SK-N-SH treated with all-trans-retinoic acid at 6 μM for 48 hours (cell line): ENCODE results near the gene HTR2B.

ENCODE experiments used
- ATAC-seq: fragments of 200-7000 bp; cut with Tn5 transposase; 3 replicates; pipeline ENCODE4 v1.9.1; 2020; ENCODE audit warnings: mild to moderate bottlenecking, moderate library complexity
- ARNTL ChIP-seq: fragments of 450-650 bp; formaldehyde crosslinking; IDR thresholded peaks from 2 replicates; pipeline ENCODE4 v1.5.0; 2020; ENCODE audit warnings: low read depth, mild to moderate bottlenecking, moderate library complexity, borderline replicate concordance
- BACH2 ChIP-seq: fragments of 250-450 bp; sonication (Bioruptor Pico); IDR thresholded peaks from 2 replicates; pipeline ENCODE4 v1.9.0; 2021; ENCODE audit warnings: mild to moderate bottlenecking, borderline replicate concordance
- CSDC2 ChIP-seq: fragments of 250-450 bp; sonication (Bioruptor Pico); IDR thresholded peaks from 2 replicates; pipeline ENCODE4 v1.5.0; 2020; ENCODE audit warnings: mild to moderate bottlenecking, moderate library complexity
- ESRRG ChIP-seq: fragments of 250-450 bp; sonication (Bioruptor Pico); IDR thresholded peaks from 2 replicates; pipeline ENCODE4 v1.6.1; 2021; ENCODE audit warnings: mild to moderate bottlenecking
- GLIS3 ChIP-seq: fragments of 250-450 bp; sonication (Bioruptor Pico); IDR thresholded peaks from 2 replicates; pipeline ENCODE4 v1.5.0; 2020; ENCODE audit warnings: mild to moderate bottlenecking, moderate library complexity
- OSR1 ChIP-seq: fragments of 250-450 bp; sonication (Bioruptor Pico); IDR thresholded peaks from 2 replicates; pipeline ENCODE4 v1.8.0; 2022; ENCODE audit warnings: moderate library complexity, mild to moderate bottlenecking, inconsistent platforms
- PPARA ChIP-seq: fragments of 250-450 bp; sonication (Bioruptor Pico); IDR thresholded peaks from 2 replicates; pipeline ENCODE4 v1.5.0; 2020; ENCODE audit warnings: mild to moderate bottlenecking, borderline replicate concordance
- RARB ChIP-seq: fragments of 250-450 bp; sonication (Bioruptor Pico); IDR thresholded peaks from 2 replicates; pipeline ENCODE4 v1.8.0; 2021; ENCODE audit warnings: mild to moderate bottlenecking, moderate library complexity
- SNAI2 ChIP-seq: fragments of 250-450 bp; sonication (Bioruptor Pico); IDR thresholded peaks from 2 replicates; pipeline ENCODE4 v1.5.0; 2020; ENCODE audit warnings: mild to moderate bottlenecking, moderate library complexity
- TCF4 ChIP-seq: fragments of 250-450 bp; sonication (Bioruptor Pico); IDR thresholded peaks from 2 replicates; pipeline ENCODE4 v1.8.0; 2021; ENCODE audit warnings: mild to moderate bottlenecking, moderate library complexity, borderline replicate concordance
- TOX ChIP-seq: fragments of 250-450 bp; sonication (Bioruptor Pico); IDR thresholded peaks from 2 replicates; pipeline ENCODE4 v1.8.0; 2021; ENCODE audit warnings: mild to moderate bottlenecking, moderate library complexity, borderline replicate concordance
- ZC3H10 ChIP-seq: fragments of 250-450 bp; sonication (Bioruptor Pico); IDR thresholded peaks from 2 replicates; pipeline ENCODE4 v1.5.1; 2021; ENCODE audit warnings: mild to moderate bottlenecking, moderate library complexity
- ZFP30 ChIP-seq: fragments of 450-650 bp; formaldehyde crosslinking; IDR thresholded peaks from 2 replicates; pipeline ENCODE4 v1.5.0; 2022; ENCODE audit warnings: mild to moderate bottlenecking, moderate library complexity
- ZNF70 ChIP-seq: fragments of 450-650 bp; formaldehyde crosslinking; IDR thresholded peaks from 2 replicates; pipeline ENCODE4 v1.5.0; 2020; ENCODE audit warnings: mild to moderate bottlenecking, moderate library complexity
- ZNF8 ChIP-seq: fragments of 450-650 bp; formaldehyde crosslinking; IDR thresholded peaks from 2 replicates; pipeline ENCODE4 v1.5.0; 2020; ENCODE audit warnings: mild to moderate bottlenecking, moderate library complexity
- TF ChIP-seq, protein P1 (sequence below): fragments of 250-450 bp; sonication (Bioruptor Pico); IDR thresholded peaks from 2 replicates; pipeline ENCODE4 v1.5.1; 2020; ENCODE audit warnings: low read depth, mild to moderate bottlenecking, moderate library complexity
- TF ChIP-seq, protein P2 (sequence below): fragments of 250-450 bp; sonication (Bioruptor Pico); IDR thresholded peaks from 2 replicates; pipeline ENCODE4 v1.8.0; 2020; ENCODE audit warnings: mild to moderate bottlenecking, moderate library complexity, borderline replicate concordance
- TF ChIP-seq, protein P3 (sequence below): fragments of 250-450 bp; sonication (Bioruptor Pico); IDR thresholded peaks from 2 replicates; pipeline ENCODE4 v1.5.1; 2021; ENCODE audit warnings: mild to moderate bottlenecking, moderate library complexity
- TF ChIP-seq, protein P4 (sequence below): fragments of 250-450 bp; sonication (Bioruptor Pico); IDR thresholded peaks from 2 replicates; pipeline ENCODE4 v1.8.0; 2021; ENCODE audit warnings: low read depth, mild to moderate bottlenecking, moderate library complexity, borderline replicate concordance
- TF ChIP-seq, protein P5 (sequence below): fragments of 250-450 bp; sonication (Bioruptor Pico); IDR thresholded peaks from 2 replicates; pipeline ENCODE4 v1.5.0; 2020; ENCODE audit warnings: mild to moderate bottlenecking, moderate library complexity

Gene HTR2B

GRCh38 chr2:231138699-231139098 lies 13.9 kb upstream of the HTR2B start:
- TF ChIP-seq ARNTL (CRISPR knock-in tag) (no peak), ZC3H10 (CRISPR knock-in tag) (no peak), OSR1 (CRISPR knock-in tag) (no peak)
- TF ChIP-seq, protein P1, sequence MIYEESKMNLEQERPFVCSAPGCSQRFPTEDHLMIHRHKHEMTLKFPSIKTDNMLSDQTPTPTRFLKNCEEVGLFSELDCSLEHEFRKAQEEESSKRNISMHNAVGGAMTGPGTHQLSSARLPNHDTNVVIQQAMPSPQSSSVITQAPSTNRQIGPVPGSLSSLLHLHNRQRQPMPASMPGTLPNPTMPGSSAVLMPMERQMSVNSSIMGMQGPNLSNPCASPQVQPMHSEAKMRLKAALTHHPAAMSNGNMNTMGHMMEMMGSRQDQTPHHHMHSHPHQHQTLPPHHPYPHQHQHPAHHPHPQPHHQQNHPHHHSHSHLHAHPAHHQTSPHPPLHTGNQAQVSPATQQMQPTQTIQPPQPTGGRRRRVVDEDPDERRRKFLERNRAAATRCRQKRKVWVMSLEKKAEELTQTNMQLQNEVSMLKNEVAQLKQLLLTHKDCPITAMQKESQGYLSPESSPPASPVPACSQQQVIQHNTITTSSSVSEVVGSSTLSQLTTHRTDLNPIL = no peak
- ATAC-seq = no peak

DNA sequence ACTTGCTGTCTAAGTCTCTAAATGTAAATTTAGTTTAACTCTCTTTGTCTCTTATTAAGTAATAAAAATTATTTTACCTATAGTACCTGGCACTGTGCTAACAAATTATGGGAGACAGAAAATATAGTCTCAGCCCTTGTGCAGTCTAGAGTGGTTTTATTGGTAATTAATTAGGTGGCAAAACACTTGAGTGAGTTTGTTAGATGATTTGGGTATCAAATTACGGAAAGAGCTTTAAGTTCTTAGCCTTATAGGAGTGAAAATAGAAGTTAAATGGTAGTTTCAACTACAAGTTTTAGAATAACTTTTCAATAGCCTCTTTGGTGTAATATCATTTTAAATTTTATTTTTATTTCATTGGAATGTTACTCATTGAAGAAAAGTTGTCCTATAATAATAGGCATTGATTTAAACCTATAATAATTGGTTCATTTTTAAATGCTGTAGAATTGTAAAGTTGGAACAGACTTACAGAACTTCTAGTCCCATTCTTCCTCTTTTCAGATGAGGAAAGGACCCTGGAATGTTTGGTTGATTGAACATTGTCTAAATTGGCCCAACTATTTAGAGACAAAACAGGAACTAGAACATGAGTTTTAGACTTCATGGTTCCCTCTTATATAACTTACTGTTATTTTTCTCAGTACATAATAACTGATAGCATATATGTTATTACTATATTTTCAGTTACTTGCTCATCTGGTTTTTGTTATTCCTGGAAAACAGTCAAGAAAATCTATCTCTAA lies 10.2 kb upstream of the HTR2B start:
- ATAC-seq = no peak
- TF ChIP-seq SNAI2 (CRISPR knock-in tag) (no peak), TCF4 (CRISPR knock-in tag) (no peak), GLIS3 (CRISPR knock-in tag) (no peak), ZFP30 (CRISPR knock-in tag) (no peak)

GRCh38 chr2:231133365-231134099 lies 8.7 kb upstream of the HTR2B start:
- TF ChIP-seq ZNF8 (CRISPR knock-in tag) (no peak), ZNF70 (CRISPR knock-in tag) (no peak), ZFP30 (CRISPR knock-in tag) (no peak), GLIS3 (CRISPR knock-in tag) (no peak), BACH2 (CRISPR knock-in tag) (no peak), ESRRG (CRISPR knock-in tag) (no peak), OSR1 (CRISPR knock-in tag) (no peak), CSDC2 (CRISPR knock-in tag) (no peak), ARNTL (CRISPR knock-in tag) (no peak), PPARA (CRISPR knock-in tag) (no peak)
- TF ChIP-seq, protein P2, sequence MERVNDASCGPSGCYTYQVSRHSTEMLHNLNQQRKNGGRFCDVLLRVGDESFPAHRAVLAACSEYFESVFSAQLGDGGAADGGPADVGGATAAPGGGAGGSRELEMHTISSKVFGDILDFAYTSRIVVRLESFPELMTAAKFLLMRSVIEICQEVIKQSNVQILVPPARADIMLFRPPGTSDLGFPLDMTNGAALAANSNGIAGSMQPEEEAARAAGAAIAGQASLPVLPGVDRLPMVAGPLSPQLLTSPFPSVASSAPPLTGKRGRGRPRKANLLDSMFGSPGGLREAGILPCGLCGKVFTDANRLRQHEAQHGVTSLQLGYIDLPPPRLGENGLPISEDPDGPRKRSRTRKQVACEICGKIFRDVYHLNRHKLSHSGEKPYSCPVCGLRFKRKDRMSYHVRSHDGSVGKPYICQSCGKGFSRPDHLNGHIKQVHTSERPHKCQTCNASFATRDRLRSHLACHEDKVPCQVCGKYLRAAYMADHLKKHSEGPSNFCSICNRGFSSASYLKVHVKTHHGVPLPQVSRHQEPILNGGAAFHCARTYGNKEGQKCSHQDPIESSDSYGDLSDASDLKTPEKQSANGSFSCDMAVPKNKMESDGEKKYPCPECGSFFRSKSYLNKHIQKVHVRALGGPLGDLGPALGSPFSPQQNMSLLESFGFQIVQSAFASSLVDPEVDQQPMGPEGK (CRISPR knock-in tag) = no peak
- TF ChIP-seq, protein P3, sequence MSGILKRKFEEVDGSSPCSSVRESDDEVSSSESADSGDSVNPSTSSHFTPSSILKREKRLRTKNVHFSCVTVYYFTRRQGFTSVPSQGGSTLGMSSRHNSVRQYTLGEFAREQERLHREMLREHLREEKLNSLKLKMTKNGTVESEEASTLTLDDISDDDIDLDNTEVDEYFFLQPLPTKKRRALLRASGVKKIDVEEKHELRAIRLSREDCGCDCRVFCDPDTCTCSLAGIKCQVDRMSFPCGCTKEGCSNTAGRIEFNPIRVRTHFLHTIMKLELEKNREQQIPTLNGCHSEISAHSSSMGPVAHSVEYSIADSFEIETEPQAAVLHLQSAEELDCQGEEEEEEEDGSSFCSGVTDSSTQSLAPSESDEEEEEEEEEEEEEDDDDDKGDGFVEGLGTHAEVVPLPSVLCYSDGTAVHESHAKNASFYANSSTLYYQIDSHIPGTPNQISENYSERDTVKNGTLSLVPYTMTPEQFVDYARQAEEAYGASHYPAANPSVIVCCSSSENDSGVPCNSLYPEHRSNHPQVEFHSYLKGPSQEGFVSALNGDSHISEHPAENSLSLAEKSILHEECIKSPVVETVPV (CRISPR knock-in tag) = no peak
- TF ChIP-seq, protein P4, sequence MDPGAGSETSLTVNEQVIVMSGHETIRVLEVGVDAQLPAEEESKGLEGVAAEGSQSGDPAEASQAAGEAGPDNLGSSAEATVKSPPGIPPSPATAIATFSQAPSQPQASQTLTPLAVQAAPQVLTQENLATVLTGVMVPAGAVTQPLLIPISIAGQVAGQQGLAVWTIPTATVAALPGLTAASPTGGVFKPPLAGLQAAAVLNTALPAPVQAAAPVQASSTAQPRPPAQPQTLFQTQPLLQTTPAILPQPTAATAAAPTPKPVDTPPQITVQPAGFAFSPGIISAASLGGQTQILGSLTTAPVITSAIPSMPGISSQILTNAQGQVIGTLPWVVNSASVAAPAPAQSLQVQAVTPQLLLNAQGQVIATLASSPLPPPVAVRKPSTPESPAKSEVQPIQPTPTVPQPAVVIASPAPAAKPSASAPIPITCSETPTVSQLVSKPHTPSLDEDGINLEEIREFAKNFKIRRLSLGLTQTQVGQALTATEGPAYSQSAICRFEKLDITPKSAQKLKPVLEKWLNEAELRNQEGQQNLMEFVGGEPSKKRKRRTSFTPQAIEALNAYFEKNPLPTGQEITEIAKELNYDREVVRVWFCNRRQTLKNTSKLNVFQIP (CRISPR knock-in tag) = no peak
- TF ChIP-seq, all 23 proteins: peak for 0
- no peak for ATAC-seq

GRCh38 chr2:231132129-231132528 lies 7.3 kb upstream of the HTR2B start:
- TF ChIP-seq, protein P5, sequence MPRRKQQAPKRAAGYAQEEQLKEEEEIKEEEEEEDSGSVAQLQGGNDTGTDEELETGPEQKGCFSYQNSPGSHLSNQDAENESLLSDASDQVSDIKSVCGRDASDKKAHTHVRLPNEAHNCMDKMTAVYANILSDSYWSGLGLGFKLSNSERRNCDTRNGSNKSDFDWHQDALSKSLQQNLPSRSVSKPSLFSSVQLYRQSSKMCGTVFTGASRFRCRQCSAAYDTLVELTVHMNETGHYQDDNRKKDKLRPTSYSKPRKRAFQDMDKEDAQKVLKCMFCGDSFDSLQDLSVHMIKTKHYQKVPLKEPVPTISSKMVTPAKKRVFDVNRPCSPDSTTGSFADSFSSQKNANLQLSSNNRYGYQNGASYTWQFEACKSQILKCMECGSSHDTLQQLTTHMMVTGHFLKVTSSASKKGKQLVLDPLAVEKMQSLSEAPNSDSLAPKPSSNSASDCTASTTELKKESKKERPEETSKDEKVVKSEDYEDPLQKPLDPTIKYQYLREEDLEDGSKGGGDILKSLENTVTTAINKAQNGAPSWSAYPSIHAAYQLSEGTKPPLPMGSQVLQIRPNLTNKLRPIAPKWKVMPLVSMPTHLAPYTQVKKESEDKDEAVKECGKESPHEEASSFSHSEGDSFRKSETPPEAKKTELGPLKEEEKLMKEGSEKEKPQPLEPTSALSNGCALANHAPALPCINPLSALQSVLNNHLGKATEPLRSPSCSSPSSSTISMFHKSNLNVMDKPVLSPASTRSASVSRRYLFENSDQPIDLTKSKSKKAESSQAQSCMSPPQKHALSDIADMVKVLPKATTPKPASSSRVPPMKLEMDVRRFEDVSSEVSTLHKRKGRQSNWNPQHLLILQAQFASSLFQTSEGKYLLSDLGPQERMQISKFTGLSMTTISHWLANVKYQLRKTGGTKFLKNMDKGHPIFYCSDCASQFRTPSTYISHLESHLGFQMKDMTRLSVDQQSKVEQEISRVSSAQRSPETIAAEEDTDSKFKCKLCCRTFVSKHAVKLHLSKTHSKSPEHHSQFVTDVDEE (CRISPR knock-in tag) = no peak
- no peak for TF ChIP-seq CSDC2 (CRISPR knock-in tag)
- TF ChIP-seq ZC3H10 (CRISPR knock-in tag) = no peak
- 0 out of 2 replicates have a peak, but pooled peaks have one; percentile 21 for TF ChIP-seq TOX (CRISPR knock-in tag)
- no peak for TF ChIP-seq RARB (CRISPR knock-in tag)
- TF ChIP-seq ARNTL (CRISPR knock-in tag) = no peak
- ATAC-seq = peak; percentile 80
